ENCODE results near the gene ESPN.

GRCh38 chr1:6498576-6499111 is 74.1 kb downstream of the ESPN start:
- no peak for TF ChIP-seq EZH2 (IDR thresholded peaks at IDR 0.05; ENCODE audit: low read length)
- no peak for TF ChIP-seq CTCF (optimal IDR thresholded peaks at IDR 0.05 in 1 of 3, IDR thresholded peaks at IDR 0.05 in 1 of 3, conservative IDR thresholded peaks at IDR 0.05 in 1 of 3; ENCODE audit: extremely low read depth in 1 of 3, insufficient read depth in 2 of 3, low read length in 3 of 3)
